Fibroblast of peridontal ligament (primary cell): ENCODE data around the gene FANCM.
"Not testable (repeated sequence)": the region's sequence is repeated elsewhere in the genome, so short reads cannot be mapped to it uniquely, and the experiment has no call there.

Experiments used
- DNase-seq: peaks from one replicate; pipeline ENCODE4 v3.0.0-alpha.2; 2010; ENCODE audit errors: extremely low read depth

FANCM gene

DNA sequence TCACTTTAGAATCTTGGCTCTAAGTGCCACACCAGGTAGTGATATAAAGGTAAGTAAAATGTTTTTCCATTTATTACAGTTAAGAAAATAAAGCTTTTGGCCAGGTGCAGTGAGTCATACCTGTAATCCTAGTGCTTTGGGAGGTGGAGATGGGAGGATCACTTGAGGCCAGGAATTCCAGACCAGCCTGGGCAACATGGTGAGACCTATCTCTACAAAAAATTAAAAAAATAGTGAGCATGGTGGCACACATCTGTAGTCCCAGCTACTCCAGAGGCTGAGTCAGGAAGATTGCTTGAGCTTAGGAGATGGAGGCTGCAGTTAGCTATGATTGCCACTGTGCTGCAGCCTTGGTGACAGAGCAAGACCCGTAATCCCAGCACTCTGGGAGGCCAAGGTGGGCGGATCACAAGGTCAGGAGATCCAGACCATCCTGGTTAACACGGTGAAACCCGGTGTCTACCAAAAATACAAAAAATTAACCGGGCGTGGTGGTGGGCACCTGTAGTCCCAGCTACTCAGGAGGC, 5.0 kb downstream of the FANCM start:
- no peak for DNase-seq

DNA sequence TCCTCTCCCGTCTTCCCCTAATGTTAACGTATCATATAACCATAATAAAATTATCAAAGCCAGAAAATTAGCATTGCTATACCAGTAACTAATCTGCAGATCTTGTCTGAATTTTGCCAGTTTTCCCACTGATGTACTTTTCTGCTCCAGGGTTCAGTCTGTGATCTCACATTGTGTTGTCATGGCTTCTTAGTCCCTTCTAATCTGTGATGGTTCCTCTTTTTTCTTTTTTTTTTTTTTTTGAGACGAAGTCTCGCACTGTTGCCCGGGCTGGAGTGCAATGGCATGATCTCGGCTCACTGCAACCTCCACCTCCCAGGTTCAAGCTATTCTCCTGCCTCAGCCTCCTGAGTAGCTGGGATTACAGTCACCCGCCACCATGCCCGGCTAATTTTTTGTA, 6.4 kb downstream of the FANCM start:
- not testable (repeated sequence) for DNase-seq

DNA sequence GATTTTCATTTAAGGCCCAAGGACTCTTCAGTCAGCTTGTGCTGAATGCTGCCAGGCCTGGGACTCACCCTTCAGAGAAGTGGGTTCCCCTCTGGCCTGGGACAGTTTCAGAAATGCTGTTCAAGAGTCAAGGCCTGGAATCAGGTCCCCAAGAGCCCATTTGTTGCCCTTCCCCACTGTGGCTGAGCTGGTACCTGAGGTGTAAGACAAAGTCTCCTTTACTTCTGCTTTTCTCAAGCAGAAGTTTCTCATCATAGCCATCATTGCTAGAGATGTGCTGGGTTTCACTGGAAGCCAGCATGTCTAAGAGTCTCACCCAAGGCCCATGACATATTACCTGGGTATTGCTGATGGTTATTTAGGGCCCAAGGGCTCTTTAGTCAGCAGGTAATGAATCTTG, 8.9 kb downstream of the FANCM start:
- DNase-seq: no peak

DNA sequence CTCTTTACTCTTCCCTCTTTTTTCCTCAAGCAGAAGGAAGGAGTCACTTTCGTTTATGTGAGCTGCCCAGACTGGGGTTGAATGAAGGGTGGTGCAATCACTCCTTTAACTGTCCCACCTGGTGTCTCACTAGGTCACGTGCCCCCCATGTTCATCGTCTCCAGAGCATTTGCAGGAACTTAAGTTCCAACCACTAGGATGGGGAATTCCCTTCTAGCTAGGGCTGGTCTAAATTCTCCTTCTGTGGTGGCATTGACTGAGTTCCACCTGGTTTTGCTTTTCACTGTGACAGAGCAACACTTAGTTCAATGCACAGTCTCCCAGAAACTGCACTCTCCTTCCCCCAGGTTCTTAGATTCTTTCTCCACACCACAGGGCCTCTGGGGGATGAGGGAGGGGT, 9.5 kb downstream of the FANCM start:
- DNase-seq: no peak

DNA sequence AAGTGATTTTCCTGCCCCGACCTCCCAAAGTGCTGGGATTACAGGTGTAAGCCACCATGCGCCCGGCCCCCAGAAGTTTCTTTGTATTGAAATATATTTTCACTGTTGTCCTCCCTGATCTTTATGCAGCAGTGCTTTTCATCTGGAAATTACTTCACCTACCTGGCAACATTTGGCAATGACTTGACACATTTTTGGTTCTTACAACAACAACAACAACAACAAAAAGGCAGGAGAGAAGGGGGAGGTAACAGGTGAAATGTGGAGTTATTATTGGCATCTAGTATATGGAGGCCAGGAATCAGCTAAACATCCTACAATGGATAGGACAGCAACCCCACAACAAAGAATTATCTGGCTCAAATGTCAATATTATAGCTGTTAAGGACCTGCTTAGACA, 13.9 kb downstream of the FANCM start:
- DNase-seq: no peak

DNA sequence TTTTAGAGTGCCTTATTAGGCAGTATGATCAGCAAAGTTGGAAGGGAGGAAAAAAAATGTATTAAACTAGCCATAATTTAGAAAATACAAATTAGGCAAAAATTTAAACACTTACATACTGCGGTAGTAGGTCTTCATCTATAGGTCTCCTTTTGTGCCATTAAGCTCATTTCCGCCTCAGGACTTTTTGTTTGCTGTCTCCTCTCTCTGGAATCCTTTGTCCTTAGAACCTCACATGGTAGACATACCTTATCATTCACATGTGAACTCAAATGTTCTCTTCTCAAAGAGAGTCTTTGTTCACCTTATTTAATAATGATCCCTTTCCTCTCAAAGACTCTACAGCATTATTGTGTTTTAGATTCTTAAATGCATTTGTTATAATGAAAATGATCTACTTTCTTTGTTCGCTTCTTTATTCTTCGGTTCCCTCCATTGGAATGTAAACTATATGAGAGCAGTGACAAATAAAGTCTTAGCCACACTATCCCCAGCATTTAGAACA, 14.7 kb downstream of the FANCM start:
- DNase-seq: no peak

DNA sequence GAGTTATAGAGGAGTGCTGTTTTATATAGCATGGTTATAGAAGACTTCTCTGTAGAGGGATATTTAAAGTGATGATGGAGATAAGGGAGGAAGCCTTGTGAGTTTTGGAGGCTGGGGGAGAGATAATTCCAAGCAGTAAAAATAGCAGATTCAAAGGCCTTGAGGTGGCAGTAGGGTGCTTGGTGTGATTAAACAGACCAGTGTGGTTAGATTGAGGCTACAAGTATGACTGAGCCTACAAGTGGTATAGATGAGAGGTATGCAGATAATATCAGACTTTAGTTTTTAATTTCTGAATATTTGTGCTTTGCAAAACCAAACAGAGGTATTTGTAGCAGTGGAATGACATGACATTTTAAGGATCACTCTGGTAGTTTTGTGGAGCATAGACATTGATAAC, 20.3 kb downstream of the FANCM start:
- peak; percentile 19 for DNase-seq

DNA sequence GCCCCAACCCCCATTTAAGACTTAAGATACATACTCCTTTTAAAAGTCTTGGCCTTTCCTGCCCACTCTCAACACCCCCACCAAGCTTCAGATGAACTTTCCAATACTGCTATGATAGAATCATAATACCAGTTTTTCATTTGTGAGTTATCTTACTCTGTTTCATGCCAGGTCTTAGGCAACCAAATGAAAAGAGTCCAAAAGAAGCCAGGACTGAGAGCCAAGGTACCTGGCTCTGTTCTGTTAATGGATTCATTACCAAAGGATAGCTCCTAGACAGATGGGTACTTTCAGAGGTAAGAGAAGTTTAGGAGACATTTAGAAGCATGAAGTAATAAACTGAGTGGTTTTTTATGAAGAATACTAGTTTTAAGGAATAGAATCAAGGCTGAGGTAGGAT, 34.2 kb downstream of the FANCM start:
- DNase-seq: no peak

DNA sequence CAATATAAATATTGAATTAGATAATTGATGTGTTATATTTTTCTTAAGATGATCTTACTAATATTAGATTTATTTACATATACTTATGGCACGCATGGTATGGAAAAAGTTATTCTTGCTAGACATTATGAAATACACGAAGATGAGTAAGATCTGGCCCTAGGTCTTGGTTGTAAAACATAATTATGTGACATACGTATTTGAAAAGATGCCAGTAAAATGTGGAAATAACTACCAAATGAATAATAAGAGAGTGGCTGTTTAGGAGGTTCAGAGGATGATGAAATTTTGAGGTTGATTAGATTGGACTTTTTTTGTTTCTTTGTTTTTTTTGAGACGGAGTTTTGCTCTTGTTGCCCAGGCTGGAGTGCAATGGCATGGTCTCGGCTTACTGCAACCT, 41.3 kb downstream of the FANCM start:
- DNase-seq: peak; percentile 87

DNA sequence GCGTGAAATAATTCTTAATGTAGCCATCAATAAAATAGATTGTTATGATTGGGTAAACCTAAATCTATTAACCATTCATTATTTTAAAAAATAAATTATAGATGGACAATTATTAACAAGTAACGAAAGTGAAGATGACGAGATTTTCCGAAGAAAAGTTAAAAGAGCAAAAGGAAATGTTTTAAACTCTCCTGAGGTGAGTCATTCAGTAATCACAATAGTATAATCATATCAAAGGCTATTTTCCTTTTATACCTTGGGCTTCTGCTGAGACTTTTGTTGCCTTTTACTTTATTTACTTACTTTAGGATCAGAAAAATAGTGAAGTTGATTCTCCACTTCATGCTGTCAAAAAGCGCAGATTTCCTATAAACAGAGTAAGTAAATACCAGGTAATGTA, 45.6 kb downstream of the FANCM start:
- DNase-seq: no peak

DNA sequence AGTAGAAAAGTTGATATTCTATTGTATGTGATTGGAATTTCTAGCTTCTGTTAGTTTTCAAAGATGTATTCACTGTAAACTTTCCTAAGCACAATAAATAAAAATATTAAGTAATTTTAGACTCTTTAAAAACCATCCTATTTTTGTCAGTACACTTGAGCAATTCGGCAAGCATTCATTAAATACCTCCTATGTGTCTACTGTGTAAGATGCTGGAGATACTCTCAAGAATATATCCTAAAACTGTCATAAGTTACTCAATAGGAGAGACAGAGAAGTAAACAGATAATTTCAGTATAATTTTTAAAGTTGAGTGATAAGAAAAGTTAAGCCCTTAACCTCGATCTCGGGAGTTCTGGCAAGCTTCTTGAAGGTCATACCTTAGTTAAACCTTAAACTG, 46.1 kb downstream of the FANCM start:
- no peak for DNase-seq

DNA sequence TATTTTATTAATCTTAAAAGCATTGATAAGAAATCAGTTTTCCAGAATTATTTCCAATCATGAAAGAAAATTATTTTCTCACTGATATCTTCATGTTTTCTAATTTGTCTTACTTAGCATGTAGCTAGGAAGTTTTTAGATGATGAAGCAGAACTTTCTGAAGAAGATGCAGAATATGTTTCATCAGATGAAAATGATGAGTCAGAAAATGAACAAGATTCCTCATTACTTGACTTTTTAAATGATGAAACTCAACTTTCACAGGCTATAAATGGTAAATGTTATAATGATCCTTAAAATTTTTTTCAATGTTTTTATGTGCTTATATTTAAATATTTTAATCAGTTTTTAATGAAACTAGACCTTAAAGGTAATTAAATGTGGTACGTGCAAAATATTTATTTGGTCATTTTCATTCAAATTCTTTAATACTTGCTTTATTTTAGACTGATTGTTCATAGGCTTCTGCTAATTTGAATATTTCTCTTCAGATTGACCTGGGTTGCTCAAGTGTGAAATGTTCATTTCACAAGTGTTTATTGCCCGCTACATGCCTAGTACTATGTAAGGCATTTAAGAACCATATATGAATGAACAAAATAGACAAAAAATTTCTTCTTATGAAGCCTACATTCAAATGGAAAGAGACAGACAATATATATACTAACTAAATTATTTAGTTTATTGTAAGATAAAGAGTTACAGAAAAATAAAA, 49.5 kb downstream of the FANCM start:
- DNase-seq: peak; percentile 56

DNA sequence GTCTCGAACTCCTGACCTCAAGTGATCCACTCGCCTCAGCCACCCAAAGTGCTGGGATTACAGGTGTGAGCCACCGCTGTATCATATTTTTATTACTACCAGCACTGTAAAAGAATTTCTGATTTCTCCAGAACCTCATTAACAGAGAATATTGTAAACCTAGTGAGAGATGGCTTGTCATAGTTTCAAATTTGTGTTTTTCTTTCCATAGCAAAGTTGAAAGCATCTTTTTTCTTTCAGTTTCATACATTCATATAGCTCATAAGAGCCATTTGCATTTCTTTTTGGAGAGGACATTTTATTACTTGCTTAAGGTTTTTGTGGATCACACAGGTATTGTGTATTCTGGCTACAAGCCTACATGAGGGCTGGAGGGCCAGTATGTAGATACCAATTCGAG, 59.2 kb downstream of the FANCM start:
- no peak for DNase-seq

DNA sequence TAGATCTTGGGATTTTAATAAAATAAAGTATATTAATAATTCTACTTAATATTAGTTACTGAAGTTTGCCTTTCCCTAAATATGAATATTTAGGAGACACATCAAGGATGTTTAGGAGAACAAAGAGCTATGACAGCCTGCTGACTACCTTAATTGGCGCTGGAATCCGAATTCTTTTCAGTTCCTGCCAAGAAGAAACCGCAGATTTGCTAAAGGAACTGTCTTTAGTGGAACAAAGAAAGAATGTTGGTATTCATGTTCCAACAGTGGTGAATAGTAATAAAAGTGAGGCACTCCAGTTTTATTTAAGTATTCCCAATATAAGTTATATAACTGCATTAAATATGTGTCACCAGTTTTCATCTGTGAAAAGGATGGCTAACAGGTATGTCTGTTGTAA, 62.8 kb downstream of the FANCM start:
- no peak for DNase-seq

DNA sequence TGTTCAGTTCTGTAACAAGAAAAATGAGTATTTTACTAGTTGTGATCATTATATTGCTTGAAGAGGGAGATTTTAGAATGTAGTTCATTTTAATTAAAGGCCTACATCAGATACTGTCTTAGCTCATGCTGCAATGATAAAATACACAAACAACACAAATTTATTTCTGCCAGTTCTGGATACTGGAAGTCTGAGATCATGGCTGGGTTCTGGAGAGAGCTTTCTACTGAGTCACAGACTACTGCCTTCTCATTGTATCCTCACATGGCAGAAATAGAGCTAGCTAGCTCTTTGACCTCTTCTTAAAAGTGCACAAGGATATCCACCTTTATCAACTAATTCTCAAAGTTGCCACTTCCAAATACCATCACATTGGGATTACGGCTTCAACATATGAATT, 63.5 kb downstream of the FANCM start:
- DNase-seq: peak; percentile 77

DNA sequence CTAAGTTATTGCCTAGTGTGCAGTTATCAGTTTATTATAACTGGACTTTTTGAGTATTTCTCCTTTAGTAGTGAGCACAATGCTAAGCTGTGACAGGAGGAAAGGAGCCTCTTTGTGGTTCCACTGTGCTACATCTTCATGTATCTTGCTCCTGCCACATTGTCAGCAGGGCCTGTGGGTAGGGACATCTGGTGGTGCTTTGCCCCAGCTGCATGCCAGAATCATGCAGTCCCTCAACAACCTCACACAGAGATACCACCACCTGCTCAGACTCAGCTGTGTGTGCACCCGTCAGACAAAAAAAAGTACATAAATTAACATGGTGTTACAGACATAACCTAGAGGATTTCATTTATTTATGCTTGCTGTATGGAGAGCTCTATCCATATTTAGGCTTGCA, 66.2 kb downstream of the FANCM start:
- peak; percentile 11 for DNase-seq

DNA sequence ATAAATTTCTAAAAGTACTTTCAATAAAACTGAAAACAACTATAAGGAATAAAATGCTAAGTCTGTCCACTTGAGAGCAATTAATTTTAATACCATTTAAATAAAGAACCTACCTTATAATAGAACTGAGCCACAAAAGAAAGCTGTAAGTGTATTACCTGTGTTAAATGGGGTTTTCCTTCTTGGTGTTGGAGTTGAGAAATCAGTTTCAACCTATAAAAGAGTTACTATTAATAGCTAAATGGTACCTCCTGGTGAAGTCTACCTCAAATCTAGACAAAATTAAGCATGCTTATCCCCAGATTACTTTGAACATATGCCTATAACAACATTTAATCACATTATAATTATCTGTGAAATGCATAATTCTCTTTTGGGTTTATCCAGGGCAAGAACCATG, 68.5 kb downstream of the FANCM start:
- no peak for DNase-seq

DNA sequence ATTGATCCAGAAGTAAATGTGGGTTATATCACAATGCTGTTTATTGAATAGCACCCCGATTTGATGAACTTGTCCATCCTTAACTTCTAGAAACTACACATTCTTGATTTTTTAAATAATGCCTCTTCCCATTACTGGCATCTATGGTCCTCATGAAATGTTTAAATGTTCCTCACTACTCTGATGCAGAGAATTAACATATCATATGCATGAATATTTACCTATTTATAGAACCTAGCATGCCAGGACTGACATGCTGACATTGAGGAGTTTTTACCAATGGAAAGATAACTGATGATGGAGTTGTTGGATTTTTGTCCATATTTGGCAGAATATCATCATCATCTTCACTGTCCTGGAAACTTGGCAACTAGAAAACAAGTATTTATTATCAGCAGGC, 74.4 kb downstream of the FANCM start:
- DNase-seq: no peak

DNA sequence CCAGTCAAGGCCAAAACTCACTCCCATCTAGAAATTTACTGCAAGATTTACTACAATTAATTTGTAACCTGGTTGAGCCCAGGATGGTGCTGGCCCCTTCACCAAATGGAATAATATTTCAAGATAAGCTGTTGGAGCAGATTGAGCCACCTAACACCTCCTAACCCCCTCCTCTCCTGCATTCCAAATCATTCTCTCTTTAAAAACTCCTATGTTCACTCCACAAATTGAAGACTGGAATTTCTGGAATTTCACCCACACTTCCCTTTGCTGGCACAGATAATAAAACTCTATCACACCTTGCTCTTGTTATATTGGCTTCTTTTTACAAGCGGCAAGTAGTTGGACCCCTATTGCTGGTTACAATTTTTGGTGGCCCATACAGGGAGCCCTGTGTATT, 75.6 kb downstream of the FANCM start:
- DNase-seq: no peak

DNA sequence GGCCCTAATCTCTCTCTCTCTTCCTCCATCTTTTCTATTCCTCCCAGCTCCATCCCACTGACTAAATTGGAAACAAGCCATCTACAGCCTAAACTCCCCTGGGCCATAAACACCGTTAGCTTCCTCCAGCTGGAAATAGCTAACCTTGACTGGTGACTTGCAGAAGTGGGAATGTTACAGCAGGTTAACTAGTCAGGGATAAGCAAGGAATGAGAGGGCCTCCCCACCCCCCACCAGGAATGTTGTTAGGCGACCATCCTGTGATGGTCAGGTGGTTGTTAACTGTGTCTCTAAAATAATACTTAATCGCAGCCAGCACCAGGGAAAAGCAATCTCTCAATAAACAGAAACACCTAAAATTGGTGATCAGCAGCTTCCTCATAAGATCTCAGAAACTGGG, 76.5 kb downstream of the FANCM start:
- DNase-seq: no peak

DNA sequence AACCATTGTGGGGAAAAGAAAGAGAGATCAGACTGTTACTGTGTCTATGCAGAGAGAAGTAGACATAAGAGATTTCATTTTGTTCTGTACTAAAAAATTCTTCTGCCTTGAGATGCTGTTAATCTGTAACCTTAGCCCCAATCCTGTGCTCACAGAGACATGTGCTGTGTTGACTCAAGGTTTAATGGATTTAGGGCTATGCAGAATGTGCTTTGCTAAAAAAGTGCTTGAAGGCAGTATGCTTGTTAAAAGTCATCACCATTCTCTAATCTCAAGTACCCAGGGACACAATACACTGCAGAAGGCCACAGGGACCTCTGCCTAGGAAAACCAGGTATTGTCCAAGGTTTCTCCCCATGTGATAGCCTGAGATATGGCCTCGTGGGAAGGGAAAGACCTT, 78.0 kb downstream of the FANCM start:
- not testable (repeated sequence) for DNase-seq

DNA sequence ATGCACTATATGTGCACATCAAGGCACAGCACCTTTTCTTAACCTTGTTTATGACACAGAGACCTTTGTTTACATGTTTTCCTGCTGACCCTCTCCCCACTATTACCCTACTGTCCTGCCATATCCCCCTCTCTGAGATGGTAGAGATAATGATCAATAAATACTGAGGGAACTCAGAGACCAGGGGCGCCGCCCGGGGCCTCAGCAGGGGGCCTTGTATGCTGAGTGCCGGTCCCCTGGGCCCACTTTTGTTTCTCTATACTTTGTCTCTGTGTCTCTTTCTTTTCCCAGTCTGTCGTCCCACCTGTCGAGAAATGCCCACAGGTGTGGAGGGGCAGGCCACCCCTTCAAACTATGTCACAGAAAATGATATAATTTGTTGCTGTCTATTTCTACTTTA, 78.6 kb downstream of the FANCM start:
- not testable (repeated sequence) for DNase-seq

DNA sequence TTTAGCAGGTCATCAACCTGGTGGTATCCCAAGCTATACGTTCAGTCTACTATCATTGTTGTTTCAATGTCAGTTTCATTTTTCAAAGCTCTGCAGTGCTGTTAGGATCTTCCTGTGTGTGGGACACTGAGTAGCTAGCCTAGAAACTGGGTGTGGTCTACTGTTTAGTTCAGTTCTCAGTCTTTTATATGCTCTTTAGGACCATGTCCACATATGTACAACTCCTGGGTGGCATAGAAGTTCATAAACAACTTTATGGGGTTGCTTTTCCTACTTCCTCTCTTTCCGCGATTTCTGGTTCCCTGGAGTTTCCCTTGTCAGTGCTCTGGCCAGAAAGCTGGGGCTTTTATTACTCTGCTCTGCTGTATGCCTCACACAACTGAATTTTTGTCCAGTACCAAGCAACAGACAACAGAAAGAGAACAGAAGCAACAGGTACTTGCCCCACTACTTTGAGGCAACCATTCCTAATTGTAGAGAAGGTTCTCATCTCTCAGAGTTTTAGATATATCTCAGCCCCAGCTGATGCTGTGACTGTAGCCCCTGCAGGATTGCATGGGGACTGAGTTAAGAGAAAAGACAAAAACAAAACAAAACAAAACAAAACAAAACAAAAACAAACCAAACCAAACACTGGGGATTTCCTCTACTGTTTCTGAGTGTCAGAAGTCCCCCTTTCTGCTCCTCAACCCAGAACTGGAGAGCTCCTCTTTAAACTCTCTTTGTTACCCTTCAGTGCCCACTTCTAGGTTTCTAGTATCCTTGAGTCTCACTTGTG, 86.9 kb downstream of the FANCM start:
- DNase-seq: no peak
